HG03064 (cell line): ENCODE results near the gene METTL24.

Source experiments
- ATAC-seq: cut with Tn5 transposase; IDR thresholded peaks from one replicate; pipeline ENCODE4 v1.9.1; 2021; ENCODE audit warnings: low read depth; ENCODE audit not compliant: unreplicated experiment

METTL24 gene

DNA sequence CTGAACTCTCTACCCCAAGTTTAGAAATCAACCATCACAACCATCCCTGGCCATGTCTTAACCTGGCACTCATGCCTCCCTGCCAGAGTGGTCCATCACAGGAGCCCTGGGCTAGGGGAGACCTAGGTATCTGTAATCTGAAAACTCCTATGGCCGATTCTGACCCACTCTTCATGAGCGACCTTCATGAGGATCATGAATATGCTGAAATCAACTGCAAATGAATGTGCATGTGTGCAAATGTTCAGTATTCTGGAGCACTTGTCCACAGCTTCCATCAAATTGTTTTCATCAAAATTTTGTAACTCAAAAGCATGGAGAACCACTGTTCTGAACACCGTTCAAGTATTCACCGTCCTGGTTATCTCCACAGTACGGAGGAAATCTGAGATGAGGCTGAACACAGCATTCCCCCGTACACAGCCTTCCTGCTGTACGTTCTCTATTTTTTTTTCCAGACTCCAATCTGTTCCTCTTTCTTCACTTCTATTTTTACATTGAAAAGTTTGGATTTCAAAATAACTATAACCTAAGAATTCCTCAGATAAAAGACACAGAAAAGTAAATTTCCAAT is 17.7 kb downstream of the METTL24 start:
- no peak for ATAC-seq

- ATAC-seq: no peak
Measured at GRCh38 chr6:110338820-110339470, 19.2 kb downstream of the METTL24 start.

DNA sequence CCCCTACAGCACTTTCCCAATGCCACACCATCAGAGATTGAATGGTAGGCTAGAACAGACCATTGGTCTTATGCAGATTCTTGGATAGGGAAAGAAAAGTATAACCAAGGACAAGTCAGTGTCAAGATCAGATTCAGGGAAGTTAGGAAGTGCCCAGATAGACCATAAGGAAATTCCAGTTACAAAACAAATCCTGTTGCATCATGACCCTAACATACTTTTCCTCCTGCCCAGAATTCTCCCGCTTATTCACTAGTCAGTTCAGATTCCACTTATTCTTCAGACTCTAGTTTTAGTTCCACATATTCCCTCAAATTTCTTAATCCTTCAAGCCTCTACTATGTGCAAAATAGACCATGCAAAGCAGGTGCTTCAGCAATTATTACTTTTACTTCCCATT is 20.7 kb downstream of the METTL24 start:
- no peak for ATAC-seq

GRCh38 chr6:110334423-110335180 is 23.5 kb downstream of the METTL24 start:
- no peak for ATAC-seq

- ATAC-seq: no peak
Measured at GRCh38 chr6:110332281-110332680, 25.9 kb downstream of the METTL24 start.

DNA sequence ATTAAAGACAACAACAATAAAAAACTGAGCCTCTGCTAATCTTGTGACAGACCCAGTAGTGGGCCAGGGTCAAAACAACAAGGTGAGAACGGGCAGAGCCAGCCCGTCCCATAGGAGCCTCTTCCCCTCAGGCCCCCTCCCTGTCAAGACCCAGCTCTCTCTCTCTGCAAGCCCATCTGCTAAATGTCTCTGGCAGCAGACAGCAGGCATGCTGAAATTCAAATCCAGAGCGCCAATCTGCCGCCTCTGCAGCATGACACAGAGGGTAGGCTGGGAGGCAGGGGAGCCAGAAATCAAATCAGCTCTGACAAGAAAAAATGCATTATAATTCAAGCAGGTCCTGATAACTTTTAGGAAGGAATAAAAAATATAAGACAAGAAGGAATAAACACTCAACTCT is 26.3 kb downstream of the METTL24 start:
- ATAC-seq: no peak

- no peak for ATAC-seq
Measured at GRCh38 chr6:110331390-110331789, 26.8 kb downstream of the METTL24 start.

DNA sequence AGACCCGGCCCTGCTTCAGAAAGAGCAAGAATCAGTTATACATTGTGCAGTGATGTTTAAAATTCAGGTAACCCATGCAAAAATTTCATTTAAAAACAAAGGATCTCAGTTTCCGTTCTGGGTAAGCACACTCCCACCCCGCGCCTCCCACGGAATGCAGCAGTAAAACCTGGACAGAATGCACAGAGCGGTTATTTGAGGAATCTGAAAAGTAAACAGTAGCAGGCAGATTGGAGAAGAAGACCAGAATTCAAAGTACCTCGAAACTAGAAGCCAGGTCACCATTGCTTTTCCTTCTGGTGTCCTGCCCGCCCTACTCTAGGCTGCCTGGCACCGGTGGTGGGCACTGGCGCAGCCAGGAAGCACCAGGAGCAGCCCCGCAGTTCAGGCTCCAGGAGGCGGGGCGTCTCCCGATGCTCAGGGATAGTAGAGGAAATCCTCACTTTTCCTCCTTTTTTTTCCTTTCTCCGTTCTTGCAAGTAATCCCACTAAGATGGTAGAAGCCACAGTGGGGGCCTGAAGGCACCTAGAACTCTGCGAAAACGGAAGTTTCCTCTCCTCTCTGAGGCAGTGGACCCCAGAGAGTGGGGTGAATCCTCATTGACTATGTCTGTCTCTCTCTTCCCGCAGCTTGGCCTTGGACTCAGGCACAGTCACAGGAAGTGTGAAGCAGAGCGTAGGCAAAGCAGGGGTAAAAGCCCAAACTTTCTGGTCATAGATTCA is 28.3 kb downstream of the METTL24 start:
- no peak for ATAC-seq

DNA sequence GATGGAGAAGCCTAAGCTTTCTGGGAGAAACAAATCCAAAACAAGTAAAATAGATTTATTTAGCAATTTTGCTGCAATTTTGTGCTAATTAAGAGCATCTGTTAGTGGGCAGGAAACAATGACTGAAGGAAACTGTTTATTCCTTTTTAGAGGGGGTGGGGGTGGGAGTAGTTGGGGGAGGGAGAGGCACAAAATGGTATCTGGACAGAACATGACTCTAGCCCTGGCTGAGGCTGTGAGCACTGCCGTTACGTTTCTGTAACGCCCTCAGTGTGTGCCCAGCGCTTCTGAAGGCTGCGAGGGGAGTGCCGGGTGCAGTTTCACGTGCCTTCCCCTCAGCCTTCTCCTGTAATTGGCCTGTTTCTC is 28.8 kb downstream of the METTL24 start:
- no peak for ATAC-seq

DNA sequence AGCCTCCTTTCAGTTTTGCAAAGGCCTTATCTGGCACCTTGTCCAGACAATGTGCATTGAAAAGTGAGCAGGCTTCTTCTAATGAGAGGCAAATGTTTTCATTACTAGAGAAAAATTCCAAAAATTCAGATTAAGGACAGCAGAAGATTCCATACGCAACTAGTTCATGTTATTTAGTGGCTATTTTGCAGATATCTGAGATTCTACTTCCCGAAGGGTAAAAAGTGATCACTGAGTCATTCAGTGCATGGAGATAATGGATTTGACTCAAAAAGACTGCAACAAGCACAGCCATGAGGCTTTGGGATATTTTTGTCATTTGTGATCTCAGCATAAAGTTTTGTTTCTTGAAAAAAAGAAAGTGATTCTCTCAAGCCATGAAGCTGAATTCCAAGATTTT is 29.9 kb downstream of the METTL24 start:
- ATAC-seq: no peak

- ATAC-seq: no peak
Measured at GRCh38 chr6:110327391-110327790, 30.8 kb downstream of the METTL24 start.

DNA sequence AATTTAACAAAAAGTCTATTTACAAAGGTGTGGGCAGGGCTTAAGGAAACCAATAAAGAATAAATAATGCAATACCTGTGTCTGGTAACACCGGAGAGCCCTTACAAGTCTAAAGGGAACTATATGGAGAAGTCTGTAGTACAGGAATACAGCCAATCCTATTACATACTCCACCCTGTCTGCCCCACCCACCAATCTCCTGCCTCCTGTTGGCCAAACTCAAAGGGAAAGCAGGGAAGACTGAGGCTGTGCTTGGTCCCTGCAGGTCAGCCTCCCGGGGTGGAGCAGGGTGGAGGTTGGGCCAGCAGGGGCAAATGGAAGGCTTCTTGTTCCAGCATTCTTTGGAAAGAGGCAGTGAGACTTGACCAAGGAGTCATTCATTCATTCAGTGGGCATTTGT is 31.5 kb downstream of the METTL24 start:
- ATAC-seq: no peak

DNA sequence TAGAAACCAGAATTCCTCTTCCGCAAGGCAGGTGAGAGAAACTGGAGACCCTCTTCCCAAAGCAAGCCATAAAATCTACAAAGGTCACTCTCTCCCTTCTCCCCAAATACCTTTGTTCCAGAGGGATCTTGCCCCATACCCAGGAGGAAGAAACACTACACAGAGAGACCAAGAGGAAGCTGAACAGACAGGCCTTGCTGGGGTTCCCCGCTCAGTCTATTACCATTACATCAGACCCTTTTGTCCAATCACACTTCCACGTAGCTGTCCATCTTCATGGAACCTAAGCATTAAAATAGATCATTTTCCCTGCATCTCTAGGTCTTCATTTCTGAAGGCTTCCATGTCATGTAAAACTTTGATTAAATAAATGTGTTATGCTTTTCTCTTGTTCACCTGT is 32.1 kb downstream of the METTL24 start:
- ATAC-seq: no peak

DNA sequence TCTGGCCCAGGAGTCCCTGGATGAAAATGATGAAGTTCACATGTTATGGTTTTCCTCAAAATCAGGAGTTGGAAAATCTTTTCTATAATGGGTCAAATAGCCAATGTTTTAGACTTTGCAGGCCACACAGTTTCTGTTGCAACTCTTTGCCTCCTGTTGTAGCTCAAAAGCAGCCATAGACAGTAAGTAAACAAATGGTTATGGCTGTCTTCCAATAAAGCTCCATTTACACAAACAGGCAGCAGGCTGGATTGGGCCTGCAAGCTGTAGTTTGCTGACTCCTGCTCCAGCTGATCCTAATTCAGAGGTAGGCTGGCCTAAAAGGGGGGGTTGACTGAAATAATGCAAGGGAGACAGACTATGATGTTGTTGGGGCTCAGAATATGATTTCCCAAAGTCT is 33.0 kb downstream of the METTL24 start:
- no peak for ATAC-seq

DNA sequence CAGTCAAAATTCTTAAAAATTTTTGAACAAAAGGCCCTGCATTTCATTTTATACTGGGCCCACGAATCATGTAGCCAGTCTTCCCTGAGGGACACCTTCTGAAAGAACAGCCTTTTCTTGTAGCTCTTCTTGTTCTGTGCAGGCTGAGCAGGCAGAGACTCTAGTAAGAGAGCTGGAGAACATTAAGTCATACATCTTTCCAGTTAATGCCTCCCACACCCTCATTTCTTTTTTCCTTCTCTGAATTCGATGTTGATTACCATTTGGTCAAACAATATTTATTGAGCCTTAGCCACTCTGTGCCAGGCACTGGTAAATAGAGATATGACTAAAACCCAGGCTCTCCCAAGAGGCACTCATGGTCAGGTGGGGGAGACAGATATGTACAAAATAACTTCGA is 33.6 kb downstream of the METTL24 start:
- no peak for ATAC-seq

DNA sequence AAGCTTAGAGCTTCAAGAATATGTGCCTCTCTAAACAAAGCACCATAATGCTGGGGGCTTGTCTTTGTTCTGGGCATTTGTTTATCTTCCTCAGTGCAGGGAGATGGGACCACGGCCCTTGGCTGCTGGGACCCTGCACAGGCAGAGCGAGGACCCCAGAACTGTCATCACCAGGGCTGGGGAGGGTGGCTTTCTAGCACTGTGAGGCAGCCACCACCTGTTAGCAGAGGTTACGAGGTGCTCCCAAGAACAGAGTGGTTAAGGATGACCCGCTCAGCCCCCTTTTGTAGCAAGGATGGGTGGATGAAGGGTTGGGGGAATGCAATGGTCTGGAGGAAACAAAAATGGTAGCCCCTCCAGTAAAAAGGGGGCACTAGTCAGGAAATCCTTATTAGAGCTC is 34.9 kb downstream of the METTL24 start:
- no peak for ATAC-seq

DNA sequence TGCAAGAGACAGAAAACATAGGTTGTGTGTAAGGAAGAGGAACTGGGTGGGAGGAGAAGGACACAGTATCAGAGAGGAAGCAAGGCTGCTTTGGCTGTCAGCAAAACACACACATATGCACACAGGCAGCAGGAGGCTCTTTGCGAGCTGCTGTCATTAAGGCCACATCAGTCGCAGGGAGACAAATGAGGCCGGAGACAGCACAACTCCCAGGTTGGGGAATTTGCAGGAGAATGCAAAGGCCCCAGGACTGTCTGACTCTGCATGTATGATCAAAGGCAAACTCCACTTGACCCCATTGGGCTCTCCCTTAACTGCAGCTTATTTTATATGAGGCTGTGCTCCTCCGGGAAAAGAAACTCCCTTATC is 35.3 kb downstream of the METTL24 start:
- no peak for ATAC-seq

GRCh38 chr6:110322151-110322873 is 35.8 kb downstream of the METTL24 start:
- ATAC-seq: no peak

- ATAC-seq: no peak
Measured at GRCh38 chr6:110320307-110320706, 37.8 kb downstream of the METTL24 start.

GRCh38 chr6:110319843-110320242 is 38.3 kb downstream of the METTL24 start:
- no peak for ATAC-seq

DNA sequence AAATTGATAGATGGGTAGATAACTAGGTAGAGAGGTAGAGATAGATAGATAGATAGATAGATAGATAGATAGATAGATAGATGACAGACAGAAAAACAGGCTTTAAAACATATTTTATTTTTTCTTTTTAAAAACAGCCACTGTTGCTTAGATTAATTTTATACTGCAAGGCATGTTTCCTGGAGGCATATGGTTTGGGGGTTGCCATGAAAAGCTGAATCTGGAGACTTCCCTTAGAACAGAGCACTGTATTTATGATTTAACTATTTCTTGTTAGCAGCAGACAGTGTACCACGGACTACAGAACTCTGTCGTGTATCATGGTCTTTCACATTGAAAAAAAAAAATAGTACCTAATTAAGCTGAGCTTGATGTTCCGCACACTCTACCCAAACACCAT is 38.8 kb downstream of the METTL24 start:
- no peak for ATAC-seq
